Limb (tissue), 2 donors: ENCODE data around the gene DOCK9.

ENCODE experiments used
- DNase-seq, 2 donors: peaks; one replicate each; pipeline ENCODE4 v3.0.0-alpha.2; 2016; ENCODE audit errors: extremely low spot score in 2 of 2

Gene DOCK9

GRCh38 chr13:98975822-98976261 lies 2.0 kb downstream of the DOCK9 start:
- DNase-seq = no peak

- DNase-seq = no peak
Measured at GRCh38 chr13:98974053-98974452, 3.8 kb downstream of the DOCK9 start.

DNA sequence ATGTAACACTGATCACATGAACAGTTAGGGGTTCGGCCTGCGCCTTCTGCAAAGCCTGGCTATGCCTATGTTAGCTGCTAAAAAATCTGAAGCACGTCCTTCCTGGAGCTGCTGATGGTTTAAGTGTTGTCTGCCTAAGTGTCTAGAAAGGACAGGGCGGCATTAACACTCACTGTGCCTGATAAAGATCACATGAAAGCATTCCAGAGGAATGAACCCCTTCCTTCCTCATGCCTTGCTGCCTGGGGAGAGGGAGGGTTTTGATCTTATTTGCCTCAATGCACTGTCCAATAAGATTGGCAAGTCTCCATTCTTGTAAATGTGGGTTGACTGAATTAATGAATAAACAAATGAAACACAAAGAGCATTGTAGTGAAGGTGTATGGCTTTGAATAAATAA lies 5.2 kb downstream of the DOCK9 start:
- DNase-seq = no peak

- no peak for DNase-seq
Measured at GRCh38 chr13:98972059-98972458, 5.8 kb downstream of the DOCK9 start.

GRCh38 chr13:98970330-98970729 lies 7.5 kb downstream of the DOCK9 start:
- DNase-seq = no peak

- DNase-seq = no peak
Measured at GRCh38 chr13:98967491-98967890, 10.4 kb downstream of the DOCK9 start.

DNA sequence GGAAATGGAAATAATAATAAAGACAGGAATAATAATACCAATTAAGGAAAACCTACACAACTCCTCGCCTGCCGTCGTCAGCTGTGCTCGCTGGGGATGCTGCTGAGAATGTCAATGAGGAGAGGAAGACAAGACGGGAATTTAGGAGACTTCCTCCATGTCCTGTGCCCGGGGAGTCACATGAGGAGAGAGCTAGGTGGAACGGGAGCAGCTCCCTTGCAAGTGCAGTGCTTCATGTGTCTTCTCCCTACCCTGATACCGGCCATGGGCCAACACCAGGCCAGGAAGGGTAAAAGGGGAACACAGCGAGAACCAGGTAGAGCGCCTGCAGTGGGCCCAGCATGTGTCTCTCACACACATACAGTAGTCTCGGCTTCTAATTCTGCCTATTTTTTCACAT lies 11.8 kb downstream of the DOCK9 start:
- DNase-seq = no peak

DNA sequence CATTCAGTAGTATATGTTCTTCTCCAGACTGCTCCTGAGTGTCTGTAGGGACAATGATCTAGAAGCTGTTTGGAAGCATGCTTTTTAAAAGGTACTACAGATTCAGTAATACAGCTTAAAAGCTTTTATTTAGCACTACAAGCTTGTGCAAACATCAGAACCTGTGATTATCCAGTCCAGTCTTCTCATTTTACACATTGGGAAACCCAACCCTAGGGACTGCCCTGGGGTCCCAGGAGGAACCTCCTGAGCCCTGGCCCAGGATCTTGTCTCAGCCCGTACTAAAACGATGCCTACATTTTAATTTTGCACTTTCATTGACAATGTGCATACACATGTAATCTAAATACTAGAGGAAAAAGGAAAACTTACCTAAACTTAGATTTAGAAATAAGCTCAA lies 12.5 kb downstream of the DOCK9 start:
- DNase-seq = no peak

DNA sequence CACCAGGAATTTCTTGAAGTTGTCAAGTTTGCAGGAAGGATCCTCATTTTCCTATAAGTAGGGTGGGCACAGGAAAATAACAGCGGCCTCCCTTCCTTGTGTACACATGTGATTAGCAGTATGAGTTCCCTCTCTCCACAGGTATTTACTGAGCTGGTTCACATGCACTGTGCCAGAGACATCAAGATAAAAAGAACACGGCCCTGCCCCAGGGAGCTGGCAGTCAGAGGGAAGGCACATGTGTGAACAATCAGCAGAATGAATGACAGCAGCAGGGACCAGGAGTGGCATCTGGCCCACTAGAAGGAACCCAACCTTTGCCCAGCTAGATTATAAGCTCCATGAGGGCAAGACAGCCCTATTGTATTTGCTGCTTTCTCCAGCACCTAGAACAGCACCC lies 13.9 kb downstream of the DOCK9 start:
- DNase-seq = no peak

DNA sequence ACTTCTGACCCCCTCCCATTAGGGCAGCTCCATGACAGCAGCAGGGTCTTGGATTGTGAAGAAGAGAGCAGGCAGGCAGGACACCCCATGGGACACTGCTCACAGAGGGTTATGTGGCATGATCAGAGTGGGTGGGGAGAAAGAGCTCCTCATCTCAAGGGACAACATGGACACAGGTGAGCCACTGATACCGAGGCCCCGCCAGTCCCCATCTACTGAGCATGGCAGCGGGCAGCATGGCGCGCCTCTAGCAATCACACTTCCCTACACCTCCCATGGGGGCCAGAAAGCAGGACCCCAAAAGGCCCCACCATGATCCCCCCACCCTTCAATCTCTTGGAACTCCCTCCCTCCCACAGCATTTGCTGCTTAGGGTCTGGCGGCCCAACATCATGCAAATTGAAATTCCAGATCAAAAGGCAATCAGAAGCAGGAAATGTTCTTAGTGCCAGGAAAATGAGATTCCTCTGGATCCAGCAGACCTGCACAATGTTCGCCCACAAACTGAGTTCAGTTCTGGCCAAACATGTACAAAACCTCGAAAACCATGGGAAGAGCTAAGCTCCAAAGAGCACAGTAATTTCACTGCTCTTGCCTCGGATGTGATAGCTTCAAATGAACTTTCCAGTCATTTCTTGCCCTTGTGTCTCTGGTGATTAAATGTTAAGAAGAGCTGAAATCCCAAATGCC lies 14.8 kb downstream of the DOCK9 start:
- DNase-seq = no peak

DNA sequence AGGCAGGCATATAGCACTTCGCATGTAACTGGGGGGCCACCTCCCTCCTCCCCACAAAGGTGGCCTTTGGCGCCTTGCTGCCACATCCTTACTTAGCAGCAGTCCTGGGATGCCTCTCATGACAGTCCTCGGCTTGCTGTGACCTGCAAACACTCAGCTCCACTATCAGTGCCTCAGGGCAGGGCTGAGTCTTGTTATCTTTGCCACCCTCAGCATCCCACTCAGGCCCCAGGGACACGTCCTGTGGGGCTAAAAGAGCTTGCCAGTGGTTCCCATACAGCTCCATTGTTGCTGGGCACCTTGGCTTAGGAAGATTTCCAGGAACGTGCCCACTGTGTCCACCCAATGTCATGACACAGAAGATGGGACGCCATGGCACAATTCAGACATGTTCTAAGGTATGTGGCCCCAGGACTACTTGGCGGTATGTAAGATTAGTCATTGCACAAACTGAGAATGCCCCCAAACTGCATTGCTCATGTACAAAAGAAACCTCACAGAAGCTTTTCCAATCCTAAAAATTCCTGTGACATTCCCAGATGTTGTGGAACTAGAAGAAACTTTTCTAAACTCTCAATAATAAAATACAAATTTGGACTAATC lies 16.3 kb downstream of the DOCK9 start:
- DNase-seq = no peak

- no peak for DNase-seq
Measured at GRCh38 chr13:98960606-98961502, 17.0 kb downstream of the DOCK9 start.

DNA sequence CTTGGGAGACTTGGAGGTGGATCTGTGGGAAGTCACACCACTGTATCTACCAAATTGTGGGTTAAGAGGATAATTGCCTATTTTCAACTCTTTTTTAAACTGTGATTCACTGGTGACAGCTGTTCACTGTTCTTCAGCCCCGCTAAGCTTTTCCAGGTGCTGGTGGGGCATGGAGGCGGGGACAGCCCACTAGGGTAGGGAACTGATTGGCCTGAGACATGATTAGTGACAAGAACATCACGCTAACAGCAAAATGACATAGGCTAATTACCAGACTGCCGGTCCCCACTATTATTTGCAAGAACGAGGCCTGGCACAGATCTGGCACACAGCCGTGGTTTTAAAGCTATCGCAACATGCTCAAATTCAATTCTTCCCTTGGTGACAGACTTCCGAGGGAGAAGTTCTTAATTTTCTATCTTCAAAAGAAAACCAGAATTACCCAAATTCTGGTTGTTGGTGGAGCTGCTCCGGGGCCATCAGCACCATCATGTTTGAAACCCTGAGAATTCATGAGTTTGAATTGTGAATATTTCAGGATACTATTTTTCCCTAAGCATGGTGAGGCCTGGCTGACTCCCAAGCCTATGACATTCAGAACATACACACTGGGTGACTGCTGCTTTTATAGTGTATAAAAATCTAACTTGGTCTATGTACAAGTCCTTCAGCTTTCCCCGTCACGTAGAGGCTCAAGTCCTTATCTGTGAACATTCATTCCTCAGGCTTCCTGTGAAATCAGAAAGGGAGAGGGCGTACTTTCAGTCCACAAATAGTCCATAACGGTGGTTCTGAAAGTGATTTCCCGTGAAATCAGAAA lies 17.9 kb downstream of the DOCK9 start:
- no peak for DNase-seq

- DNase-seq = no peak
Measured at GRCh38 chr13:98959291-98959690, 18.6 kb downstream of the DOCK9 start.

GRCh38 chr13:98958443-98958794 lies 19.4 kb downstream of the DOCK9 start:
- no peak for DNase-seq

GRCh38 chr13:98957731-98958442 lies 20.0 kb downstream of the DOCK9 start:
- DNase-seq = no peak

DNA sequence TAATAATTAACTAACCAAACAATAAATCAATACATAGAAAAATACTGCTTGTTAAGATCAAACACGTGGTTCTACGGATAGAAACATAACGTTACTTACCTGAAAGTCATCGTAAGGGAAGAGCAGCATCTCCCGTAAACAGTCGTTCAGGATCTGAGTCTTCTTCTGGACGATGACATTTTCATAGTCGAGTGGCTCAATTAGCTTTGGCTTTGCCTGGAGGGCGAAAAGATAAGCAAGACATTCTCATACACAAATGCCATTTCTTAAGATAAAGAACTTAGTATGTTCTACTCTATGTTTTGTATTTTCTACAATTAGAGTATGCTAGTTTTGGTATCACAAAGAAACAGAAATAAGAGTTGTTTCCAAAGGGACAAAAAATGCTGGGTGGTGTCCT lies 22.5 kb downstream of the DOCK9 start:
- no peak for DNase-seq

- DNase-seq = no peak
Measured at GRCh38 chr13:98954313-98954712, 23.6 kb downstream of the DOCK9 start.

DNA sequence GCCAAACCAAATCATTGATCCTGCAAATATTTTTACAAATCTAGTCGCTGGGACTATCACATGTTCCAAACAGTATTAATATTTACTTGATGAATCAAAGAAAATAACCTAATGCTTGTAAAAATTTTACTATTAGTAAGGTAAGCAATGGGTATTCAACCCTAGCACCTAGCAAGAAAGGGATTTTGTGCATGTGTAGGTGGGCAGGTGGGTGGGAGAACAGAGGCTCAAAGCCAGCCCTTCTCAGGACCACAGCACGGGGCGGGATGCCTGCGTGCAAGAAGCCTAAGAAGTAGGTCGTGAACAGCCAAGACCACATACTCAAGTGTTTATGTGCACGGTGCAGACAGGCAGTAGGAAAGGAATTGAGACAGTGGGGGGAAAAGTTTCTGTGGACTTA lies 26.6 kb downstream of the DOCK9 start:
- DNase-seq = no peak

- no peak for DNase-seq
Measured at GRCh38 chr13:98950705-98951104, 27.2 kb downstream of the DOCK9 start.

DNA sequence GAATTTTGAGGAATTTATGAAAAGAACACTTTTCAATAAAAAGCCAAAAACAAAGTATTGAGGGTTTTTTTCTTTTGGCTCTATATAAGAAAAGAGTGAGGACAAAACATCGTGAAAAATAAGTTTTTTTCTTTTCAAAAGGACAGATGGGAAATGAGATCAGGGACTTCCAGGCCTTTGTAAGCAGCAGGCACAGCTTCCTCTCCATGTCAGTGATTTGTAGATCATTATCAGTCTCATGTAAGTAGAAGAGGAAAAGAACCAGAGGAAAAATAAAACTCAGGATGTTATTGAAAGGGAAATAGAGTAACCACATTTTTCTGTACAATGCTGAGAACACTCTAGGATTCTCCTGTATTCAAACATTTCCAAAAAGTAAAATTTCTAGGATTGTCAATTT lies 29.9 kb downstream of the DOCK9 start:
- no peak for DNase-seq
